Stimulated activated naive CD4-positive, alpha-beta T cell treated with Interleukin-2 at 50 U/mL for 16 hours (primary cell): Measurements from ENCODE around the gene SPINDOC.

Source experiments
- DNase-seq: peaks from one replicate; lab custom pipeline; 2025; lab: John Stamatoyannopoulos, UW

Gene SPINDOC

GRCh38 chr11:63833048-63833447, 19.8 kb downstream of the SPINDOC start:
- no peak for DNase-seq

- DNase-seq: no peak
These were observed 21.4 kb downstream of the SPINDOC start for GRCh38 chr11:63834535-63835157.

GRCh38 chr11:63835158-63835545, 21.9 kb downstream of the SPINDOC start:
- no peak for DNase-seq

- peak; percentile 70 for DNase-seq
These were observed 23.9 kb downstream of the SPINDOC start for GRCh38 chr11:63837027-63837688.

- DNase-seq: no peak
These were observed 24.5 kb downstream of the SPINDOC start for GRCh38 chr11:63837739-63838138.

GRCh38 chr11:63838150-63838677, 25.0 kb downstream of the SPINDOC start:
- no peak for DNase-seq

GRCh38 chr11:63838678-63839507, 25.6 kb downstream of the SPINDOC start, which contains the start of gene MARK2:
Gene MARK2 (plus strand): TSS chr11:63839110. CDS start chr11:63839507, 397 bp downstream.
- DNase-seq: peak; percentile 98

GRCh38 chr11:63839508-63840355, 26.5 kb downstream of the SPINDOC start:
- DNase-seq: peak; percentile 16

GRCh38 chr11:63840356-63841060, 27.3 kb downstream of the SPINDOC start:
- DNase-seq: no peak

- no peak for DNase-seq
These were observed 28.3 kb downstream of the SPINDOC start for GRCh38 chr11:63841554-63841953.

- DNase-seq: no peak
These were observed 29.8 kb downstream of the SPINDOC start for GRCh38 chr11:63843041-63843440.

- DNase-seq: no peak
These were observed 31.6 kb downstream of the SPINDOC start for GRCh38 chr11:63844836-63845235.

GRCh38 chr11:63845303-63845702, 32.0 kb downstream of the SPINDOC start:
- no peak for DNase-seq

- DNase-seq: no peak
These were observed 32.7 kb downstream of the SPINDOC start for GRCh38 chr11:63845911-63846310.

- DNase-seq: no peak
These were observed 33.6 kb downstream of the SPINDOC start for GRCh38 chr11:63846897-63847296.

- DNase-seq: no peak
These were observed 34.1 kb downstream of the SPINDOC start for GRCh38 chr11:63847363-63847762.

- DNase-seq: no peak
These were observed 36.4 kb downstream of the SPINDOC start for GRCh38 chr11:63849691-63850090.

GRCh38 chr11:63850920-63851319, 37.7 kb downstream of the SPINDOC start:
- DNase-seq: no peak

- no peak for DNase-seq
These were observed 38.1 kb downstream of the SPINDOC start for GRCh38 chr11:63851364-63851763.

GRCh38 chr11:63853476-63853875, 40.2 kb downstream of the SPINDOC start:
- no peak for DNase-seq

GRCh38 chr11:63854696-63855095, 41.4 kb downstream of the SPINDOC start:
- DNase-seq: no peak
